Stimulated activated CD4-positive, alpha-beta T cell treated with anti-CD3 and anti-CD28 coated beads, Interleukin-1b, Interleukin-23, amount 100 ng/mL, for 24 hours (primary cell): ENCODE data around the gene TOM1L2.

ENCODE experiments used
- DNase-seq, 4 experiments: peaks; one replicate each; pipeline ENCODE4 v3.0.0-alpha.2; 2020; ENCODE audit warnings: low read depth in 4 of 4, low spot score in 1 of 4

Gene TOM1L2

GRCh38 chr17:17900615-17901520 lies 71.3 kb downstream of the TOM1L2 start:
- DNase-seq, result no peak

- DNase-seq, result no peak
These were observed 72.7 kb downstream of the TOM1L2 start for GRCh38 chr17:17899486-17899885.

GRCh38 chr17:17898673-17899072 lies 73.5 kb downstream of the TOM1L2 start:
- no peak for DNase-seq

GRCh38 chr17:17897442-17897841 lies 74.8 kb downstream of the TOM1L2 start:
- no peak for DNase-seq

GRCh38 chr17:17896746-17897145 lies 75.5 kb downstream of the TOM1L2 start:
- no peak for DNase-seq

GRCh38 chr17:17893801-17894644 lies 78.2 kb downstream of the TOM1L2 start:
- DNase-seq, result no peak

GRCh38 chr17:17892731-17893130 lies 79.5 kb downstream of the TOM1L2 start:
- DNase-seq, result no peak

- no peak for DNase-seq
These were observed 80.2 kb downstream of the TOM1L2 start for GRCh38 chr17:17892009-17892408.

- DNase-seq, result peak in 2 of 4 experiments; percentile 9 to 23
These were observed 81.1 kb downstream of the TOM1L2 start for GRCh38 chr17:17890773-17891759.

- DNase-seq, result no peak
These were observed 82.3 kb downstream of the TOM1L2 start for GRCh38 chr17:17889922-17890321.

- no peak for DNase-seq
These were observed 83.4 kb downstream of the TOM1L2 start for GRCh38 chr17:17888821-17889220.

- no peak for DNase-seq
These were observed 83.8 kb downstream of the TOM1L2 start for GRCh38 chr17:17888371-17888770.

- DNase-seq, result no peak
These were observed 84.4 kb downstream of the TOM1L2 start for GRCh38 chr17:17887752-17888304.

- DNase-seq, result no peak
These were observed 85.5 kb downstream of the TOM1L2 start for GRCh38 chr17:17886726-17887125.

- no peak for DNase-seq
These were observed 86.0 kb downstream of the TOM1L2 start for GRCh38 chr17:17886226-17886625.

- DNase-seq, result no peak
These were observed 87.5 kb downstream of the TOM1L2 start for GRCh38 chr17:17884391-17885357.

GRCh38 chr17:17883801-17884200 lies 88.4 kb downstream of the TOM1L2 start:
- DNase-seq, result no peak

- no peak for DNase-seq
These were observed 90.1 kb downstream of the TOM1L2 start for GRCh38 chr17:17882082-17882581.

GRCh38 chr17:17880577-17881196 lies 91.5 kb downstream of the TOM1L2 start:
- no peak for DNase-seq
